GM18520 (cell line): ENCODE data around the gene RMI1.
A peak's percentile ranks its signal among the peaks of the same experiment; 100 is the strongest.
"Not testable (repeated sequence)": the region's sequence is repeated elsewhere in the genome, so short reads cannot be mapped to it uniquely, and the experiment has no call there.

Source experiments
- ATAC-seq: cut with Tn5 transposase; IDR thresholded peaks from one replicate; pipeline ENCODE4 v1.9.1; 2021; ENCODE audit not compliant: unreplicated experiment

Gene RMI1

DNA sequence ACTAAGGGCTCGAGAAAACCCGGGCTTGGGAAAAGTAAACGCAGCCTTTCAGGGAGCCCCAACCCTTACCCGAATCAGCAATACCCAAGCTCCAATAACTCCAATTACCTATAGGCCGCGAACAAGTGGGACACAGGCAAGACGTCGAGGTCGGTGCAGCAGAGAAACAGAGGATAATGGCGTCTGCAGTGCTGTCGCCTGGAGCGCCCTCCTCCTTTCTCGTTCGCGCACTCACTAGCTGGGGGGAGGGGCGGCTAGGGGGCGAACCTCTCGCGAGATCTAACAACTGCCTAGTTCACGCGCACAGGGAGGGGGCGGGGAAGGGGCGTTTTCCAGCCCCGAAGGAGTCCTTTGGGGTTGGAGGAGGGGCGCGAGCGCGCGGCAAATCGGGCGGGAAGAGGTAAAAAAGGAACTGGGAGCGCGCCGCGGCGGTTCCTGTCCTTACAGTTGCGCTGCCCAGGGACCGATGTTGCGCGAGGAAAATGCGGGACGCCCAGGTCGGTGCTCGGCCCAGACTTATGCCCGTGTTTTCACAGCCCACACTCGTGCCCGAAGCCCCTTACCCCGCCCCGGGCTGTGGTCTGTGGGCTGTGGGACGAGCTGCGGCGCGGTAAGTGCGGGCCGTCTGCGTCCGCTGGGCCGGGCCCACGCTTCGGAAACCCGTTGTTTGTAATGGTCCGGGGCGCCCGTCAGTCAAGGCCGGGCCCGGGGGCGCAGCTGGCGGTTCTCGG, at the start of gene RMI1:
TSS of gene RMI1 (plus strand) at position 411 of the 731 bp plus-strand sequence. CDS start 20,182 bp downstream, outside the sequence.
- ATAC-seq = peak; percentile 47

DNA sequence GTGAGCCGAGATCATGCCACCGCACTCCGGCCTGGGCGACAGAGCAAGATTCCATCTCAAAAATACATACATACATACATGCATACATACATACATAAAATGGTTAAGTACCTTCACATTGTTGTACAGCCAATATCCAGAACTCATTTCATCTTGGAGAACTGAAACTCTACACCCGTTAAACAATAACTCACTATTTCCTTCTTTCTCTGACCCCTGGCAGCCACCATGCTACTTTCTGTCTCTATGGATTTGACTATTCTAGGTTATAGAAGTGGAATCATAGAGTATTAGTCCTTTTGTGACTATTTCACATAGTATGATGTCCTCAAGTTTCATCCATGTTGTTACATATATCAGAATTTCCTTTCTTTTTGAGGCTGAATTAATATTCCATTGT, 49.7 kb upstream of the RMI1 start:
- ATAC-seq = no peak

DNA sequence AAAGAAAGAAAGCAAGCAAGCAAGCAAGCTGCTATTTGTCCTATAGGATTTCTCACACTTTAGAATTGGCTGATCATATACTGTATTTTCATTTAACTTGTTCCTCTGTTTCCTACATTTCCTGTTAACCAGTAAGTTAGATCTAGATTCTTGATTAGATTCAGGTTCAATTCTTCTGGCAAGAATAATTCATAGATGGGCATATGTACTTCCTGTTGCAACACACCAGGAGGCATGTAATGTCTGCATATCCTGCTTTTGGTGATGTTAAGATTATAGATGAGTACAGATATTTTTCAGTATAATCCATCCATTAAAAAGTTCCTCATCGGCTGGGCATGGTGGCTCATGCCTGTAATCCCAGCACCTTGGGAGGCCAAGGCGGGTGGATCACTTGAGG, 48.6 kb upstream of the RMI1 start:
- ATAC-seq = no peak

DNA sequence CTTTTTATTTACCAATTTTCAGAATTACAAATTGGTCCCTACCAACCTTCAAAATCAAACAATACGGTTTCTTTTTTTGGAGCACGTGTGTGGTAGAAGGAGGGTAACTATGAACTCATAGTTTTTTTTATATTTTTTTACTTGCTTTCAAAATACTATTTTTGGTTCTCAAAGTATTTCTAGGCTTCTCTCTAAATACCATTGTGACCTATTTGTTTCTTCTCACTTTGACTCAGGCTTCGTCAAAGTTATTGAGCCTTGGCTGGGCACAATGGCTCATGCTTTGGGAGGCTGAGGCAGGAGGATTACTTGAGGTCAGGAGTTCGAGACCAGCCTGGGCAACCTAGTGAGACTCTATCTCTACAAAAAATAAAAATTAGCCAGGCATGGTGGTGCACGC, 47.8 kb upstream of the RMI1 start:
- no peak for ATAC-seq

DNA sequence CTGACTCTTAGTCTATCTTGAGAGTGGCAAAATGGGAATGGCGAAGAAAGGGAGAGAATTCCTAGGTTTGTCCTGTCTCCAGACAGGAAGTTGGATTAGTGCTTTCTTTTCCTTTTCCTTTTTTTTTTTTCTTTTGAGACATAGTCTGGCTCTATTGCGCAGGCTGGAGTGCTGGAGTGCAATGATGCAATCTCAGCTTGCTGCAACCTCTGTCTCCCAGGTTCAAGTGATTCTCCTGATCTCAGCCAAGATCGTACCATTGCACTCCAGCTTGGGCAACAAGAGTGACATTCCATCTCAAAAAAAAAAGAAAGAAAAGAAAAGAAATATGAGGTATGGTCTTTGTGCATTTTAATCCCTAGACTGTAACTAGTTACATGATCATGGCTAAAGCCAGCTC, 46.8 kb upstream of the RMI1 start:
- ATAC-seq = no peak

DNA sequence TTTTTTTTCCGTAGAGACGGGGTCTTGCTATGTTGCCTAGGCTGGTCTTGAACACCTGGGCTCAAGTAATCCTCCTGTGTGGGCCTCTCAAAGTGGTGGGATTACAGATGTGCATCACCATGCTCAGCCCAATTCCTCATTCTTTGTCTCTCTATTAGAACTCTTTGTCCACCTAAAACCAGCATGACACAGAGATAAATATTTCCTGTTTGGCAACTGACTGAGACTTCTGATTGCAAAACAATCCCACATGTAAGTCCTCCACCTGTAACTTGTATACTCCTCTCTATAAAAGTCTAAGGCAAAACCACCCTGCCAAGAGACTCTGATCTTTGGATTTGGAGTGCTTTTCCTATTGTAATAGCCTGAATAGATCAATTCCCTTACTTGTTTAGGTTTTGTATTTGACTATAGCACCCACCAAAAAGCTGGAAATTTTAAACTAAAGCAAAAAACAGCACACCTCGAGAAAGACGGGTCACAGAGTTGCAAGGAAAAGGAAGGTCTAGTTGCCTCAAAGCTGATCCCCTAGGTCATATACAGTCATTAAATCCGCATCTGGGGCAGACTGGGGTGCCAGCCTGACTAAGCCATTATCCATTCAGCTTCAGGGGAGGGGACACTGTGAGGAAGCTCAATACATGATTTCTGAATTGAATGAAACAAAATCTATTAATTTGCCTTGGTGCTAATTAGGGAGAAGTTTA, 45.9 kb upstream of the RMI1 start:
- ATAC-seq = no peak

DNA sequence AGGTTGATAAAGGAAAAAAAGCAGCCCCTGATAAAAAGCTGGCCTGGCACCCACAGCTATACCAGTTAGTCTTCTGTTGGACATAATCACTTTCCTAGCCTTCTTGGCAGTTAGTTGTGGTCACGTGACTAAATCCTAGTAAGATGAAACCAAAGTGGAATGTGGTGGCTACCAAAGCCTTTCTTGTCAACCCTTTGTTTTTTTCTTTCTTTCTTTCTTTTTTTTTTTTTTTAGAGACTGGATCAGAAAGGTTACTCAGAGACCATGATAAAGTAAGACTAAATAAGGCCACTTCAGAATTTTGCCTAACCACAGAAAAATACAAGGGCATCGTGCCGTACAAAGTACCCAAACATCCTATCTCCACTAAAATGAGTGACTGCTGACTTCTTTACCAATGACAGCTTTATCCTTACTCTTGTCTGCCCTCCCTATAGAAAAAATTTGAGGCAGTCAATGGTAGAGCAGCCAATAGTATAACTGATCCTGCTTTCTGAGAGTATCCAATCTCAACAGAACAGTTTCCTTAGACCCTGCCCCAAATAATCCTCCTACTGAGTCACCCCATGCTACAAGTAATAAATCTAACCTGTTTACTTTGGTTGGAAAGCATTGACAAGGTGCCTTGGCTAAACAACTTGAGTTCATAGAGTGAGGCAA, 45.2 kb upstream of the RMI1 start:
- ATAC-seq = no peak

DNA sequence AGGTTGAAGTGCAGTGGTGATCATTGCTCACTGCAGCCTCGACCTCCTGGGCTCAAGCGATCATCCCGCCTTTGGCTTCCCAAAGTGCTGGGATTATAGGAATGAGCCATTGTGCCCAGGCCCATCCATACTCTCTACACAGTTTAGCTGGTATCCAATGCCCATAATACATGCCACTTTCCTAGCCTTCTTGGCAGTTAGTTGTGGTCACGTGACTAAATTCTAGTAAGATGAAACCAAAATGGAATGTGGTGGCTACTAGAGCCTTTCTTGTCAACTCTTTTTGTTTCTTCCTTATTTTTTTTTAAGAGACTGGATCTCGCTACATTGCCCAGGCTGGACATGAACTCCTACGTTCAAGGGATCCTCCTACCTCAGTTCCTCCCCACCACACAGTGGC, 44.1 kb upstream of the RMI1 start:
- ATAC-seq = no peak

DNA sequence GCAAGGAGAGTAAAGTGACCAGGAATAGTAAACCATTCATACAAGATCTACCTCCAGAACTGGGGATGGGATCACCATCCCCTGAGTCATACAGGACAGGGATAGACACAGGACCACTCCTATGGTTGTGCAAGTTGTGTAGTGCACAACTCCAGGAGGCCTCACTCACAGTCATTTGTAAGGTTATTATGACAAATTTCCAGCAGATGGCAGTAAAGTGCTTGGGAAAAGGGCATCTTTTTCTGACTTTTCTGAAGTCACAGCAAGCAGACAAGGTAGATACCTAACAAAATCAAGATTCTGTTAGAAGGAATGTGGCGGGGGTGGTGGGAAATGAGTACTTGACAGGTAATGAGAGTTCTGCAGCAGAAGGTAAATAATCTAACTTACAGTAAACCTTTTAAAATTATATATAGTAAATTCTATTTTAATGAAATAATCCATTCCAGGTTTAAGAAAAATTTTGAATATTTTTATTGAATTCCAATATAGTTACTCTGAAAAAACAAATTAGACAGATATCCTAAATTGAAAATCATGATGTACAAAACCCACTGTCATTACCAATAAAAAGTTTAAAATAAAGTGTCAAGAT, 42.6 kb upstream of the RMI1 start:
- ATAC-seq = peak; percentile 40

DNA sequence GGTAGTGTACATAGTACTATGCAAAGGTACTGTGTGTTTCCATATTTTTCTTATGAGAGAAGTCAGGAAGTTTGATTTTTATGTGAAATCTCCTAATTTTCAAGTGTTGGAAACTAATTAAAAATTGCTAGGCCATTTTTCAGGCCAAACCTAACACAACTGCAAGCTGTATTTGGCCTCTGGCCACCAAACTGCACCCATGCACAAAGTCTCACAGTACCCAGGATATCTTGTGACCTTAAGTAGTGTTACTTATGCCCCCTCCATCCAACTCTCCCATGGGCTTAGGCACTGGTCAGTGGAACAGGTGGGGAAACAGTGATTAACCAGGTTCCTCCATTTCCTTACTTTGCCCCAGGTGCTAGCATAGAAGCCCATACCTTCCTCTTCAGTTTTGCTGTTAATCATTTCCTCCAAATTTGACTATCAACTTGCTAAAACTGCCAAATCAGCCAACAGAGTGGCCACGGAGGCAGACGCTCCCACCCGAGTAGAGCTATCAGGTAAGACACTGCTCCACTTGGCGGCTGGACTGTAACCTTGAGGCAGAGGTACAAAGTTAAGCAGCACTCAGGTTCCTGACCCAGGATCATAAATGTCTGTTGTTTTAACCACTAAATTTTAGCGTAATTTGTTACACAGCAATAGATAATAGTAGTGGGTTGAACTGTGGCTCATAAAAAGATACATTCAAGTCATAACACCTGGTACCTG, 39.9 kb upstream of the RMI1 start:
- ATAC-seq = no peak

DNA sequence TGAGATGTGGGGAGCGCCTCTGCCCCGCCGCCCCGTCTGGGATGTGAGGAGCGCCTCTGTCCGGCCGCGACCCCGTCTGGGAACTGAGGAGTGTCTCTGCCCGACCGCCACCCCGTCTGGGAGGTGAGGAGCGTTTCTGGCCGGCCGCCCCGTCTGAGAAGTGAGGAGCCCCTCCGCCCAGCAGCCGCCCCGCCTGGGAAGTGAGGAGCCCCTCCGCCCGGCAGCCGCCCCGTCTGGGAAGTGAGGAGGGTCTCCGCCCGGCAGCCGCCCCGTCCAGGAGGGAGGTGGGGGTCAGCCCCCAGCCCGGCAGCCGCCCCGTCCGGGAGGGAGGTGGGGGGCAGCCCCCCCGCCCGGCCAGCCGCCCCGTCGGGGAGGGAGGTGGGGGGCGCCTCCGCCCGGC, 32.5 kb upstream of the RMI1 start:
- ATAC-seq = not testable (repeated sequence)

DNA sequence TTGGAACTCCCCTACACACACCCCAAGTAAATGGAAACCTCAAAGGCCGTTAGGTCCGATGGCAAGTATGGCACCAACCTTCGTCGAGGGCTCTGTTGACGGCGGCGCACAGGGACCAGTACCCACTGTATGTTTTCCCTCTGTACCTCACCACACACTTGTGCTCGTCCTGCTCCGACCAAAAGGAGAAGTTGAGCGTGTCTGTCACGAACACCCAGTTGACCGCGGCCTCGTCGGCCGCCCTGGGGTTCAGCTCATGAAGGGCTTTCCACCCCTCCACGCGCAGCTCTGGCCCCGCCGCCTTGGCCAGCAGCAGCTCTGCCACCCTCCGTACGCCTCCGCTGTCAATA, 24.5 kb upstream of the RMI1 start:
- ATAC-seq = peak; percentile 36

DNA sequence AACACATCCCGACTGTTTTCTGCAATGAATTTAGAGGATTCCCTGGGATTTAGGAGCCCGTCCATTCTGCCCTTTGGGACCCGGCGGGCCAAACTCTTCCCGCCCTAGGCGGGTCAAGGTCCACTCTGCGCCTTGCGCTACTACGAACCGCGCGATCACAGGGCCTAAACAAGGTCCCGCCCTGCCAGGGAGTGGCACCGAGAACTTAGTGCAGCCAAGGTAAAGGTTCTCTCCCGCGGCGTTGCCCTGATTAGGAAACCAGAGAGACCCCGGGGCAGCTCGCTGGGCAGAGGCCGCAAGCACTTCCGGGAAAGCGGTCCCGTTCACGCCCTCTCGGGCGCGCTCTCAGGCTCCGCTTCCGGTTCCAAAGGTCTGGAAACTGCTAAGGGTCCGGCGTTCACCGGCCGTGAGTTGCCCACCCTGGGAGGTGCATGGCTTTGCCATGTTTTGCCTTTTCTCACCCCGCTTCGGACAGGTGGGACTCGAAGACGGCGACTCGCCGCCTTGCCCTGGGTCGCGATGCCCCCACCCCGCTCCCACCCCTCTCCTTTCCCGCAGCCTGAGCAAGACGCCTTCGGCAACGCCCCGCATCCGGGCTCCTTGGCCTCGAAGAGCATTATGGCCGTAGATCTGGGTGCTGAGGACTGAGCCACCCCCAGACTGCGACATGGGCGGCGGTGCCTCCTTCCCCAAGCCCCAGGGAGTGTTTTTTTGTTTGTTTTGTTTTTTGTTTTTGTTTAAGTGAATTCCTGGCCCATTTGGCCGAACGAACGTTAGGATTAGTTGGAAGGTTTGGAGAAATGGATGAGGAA, 24.0 kb upstream of the RMI1 start:
- peak; percentile 72 for ATAC-seq

DNA sequence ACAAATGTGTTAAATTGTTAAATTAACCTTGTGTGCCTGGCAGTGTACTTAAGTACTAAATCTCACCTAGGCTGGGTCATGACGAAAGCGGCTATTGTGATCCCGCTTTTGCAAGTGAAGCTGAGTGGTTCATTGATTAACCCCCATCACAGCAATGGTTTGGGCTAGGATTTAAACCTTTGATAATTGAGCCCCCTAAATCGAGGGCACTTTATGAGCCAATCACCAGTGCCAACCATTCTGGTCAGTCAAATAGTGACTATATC, 23.4 kb upstream of the RMI1 start:
- no peak for ATAC-seq

DNA sequence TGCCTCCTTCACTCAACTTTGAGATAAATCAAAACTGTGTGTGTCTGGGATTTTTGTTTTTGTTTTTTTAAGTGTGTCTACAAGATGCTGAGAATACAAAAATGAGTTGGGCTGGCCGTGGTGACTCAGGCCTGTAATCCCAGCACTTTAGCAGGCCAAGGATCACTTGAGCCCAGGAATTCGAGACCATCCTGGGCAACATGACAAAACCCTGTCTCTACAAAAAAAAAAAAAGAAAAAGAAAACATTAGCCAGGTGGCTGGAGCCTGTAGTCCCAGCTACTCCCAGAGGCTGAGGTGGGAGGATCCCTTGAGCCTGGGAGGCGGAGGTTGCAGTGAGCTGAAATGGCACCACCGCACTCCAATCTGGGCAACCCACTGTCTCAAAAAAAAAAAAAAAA, 21.5 kb upstream of the RMI1 start:
- no peak for ATAC-seq

DNA sequence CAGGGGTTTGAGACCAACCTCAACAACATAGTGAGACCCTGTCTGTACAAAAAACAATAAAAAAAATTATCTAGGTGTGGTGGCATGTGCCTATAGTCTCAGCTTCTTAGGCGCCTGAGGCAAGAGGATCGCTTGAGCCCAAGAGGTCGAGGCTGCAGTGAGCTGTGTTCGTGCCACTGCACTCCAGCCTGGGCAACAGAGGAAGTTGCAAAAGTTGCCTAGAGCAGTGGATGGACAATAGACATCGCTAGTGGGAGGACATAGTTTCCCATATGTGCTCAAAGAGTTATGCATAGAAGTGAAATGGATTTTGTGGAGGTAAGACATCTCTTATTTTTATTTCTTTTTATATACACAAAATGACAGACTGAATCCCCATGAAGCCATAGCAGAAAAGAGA, 19.6 kb upstream of the RMI1 start:
- no peak for ATAC-seq

DNA sequence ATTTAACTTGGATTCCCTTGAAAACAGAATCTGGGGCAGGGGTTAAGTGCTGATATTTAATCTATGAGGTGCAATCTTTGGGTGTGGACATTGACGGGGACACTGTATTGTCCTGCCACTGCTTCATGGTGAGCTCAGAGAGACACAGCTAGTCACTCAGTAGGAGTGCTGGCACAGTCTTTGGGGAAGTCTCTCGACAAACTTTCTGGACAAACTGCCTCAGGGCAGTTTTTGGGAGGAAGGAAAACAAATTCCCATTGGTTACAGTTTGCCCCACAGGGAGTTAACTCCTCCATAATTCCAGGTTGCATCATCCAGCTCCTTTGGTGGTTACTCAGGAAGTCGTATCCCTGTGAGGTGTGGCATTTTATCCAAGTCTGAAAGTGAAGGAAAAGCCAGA, 18.4 kb upstream of the RMI1 start:
- no peak for ATAC-seq

DNA sequence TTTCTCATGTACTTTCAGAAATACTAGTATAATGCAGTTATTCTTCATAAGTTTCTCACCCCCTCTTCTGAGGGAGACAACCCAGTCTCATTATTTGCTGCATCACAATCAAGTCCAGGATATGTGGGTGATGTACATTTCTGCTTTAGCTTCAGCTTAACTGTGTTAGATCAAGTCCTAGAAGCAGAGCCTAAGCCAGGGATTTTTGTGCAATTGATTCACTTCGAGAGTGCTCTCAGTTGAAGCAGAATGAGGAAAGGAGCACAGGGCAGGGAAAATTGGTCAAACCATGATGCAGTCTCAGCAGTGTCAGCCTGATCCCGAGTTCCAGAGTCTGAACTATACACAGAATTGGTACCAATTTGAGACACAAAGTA, 15.6 kb upstream of the RMI1 start:
- no peak for ATAC-seq

DNA sequence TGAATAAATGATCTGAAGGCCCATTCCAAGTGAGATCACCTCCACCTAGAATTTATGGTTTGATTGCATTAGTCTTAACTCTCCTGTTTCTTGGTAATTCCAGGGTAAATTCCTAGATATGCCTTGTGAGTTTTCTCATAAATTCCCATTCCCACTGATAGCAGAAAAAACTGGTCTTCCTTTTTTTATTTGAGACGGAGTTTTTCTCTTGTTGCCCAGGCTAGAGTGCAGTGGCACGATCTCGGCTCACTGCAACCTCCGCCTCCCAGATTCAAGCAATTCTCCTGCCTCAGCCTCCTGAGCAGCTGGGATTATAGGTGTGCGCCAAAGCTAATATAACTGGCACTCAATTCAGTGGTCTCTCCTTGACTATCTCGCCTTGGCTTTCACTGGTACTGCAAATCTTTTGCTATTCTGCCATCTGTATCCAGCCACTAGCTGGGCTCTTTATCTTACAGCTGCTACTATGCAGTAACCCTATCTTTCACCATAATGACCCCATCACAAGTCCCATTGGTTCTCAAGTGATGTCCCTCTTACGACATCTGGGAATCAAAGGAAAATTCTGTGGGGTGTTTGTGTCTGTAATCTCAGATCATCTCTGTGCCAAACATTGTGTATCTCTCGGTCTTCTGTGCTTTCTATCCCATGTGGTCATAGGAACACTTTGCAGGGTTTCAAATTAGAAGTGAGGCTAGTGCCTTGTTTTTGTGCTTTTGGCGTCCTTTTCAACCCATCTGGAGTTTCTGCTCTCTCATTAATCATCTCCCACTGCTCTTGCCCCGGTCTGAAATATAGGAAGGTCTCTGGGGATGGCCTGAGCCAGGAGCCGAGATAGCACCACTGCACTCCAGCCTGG, 15.0 kb upstream of the RMI1 start:
- no peak for ATAC-seq

DNA sequence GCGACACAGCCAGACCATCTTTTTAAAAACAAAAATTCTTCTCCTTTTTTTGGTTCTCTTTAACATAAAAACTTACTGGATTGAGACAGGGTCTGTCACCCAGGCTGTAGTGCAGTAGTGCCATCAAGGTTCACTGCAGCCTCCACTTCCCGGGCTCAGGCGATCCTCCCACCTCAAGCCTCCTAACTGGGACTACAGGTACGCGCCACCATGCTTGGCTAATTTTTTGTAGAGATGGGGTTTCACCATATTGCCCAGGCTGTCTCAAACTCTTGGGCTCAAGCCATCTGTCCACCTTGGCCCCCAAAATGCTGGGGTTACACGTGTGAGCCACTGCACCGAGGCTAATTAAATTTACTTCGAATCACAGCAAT, 14.4 kb upstream of the RMI1 start:
- ATAC-seq = no peak
